Measurements from ENCODE around the gene ABCC9.
"Not testable (repeated sequence)": the region's sequence is repeated elsewhere in the genome, so short reads cannot be mapped to it uniquely, and the experiment has no call there.

ABCC9 gene

DNA sequence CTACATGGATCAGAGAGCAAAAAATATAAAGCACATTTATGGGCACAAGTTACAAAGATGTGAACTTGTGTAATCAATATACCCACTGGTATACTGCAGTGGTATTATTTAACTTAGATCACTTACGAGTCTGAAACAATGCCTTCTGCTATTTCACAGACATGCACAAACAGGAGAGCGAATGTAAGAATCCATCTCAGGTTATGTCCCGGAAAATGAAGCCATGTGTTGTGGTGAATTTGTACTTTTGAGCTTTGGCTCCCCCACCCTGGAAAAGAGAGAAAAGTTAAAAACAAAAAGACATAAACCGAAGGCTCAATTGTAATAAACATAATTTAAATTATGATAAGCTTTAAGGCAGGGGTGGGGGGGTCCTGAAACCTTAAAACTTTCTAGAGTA lies 7.6 kb downstream of the ABCC9 start:
- DNase-seq (ENCODE audit: low read depth), result no peak

DNA sequence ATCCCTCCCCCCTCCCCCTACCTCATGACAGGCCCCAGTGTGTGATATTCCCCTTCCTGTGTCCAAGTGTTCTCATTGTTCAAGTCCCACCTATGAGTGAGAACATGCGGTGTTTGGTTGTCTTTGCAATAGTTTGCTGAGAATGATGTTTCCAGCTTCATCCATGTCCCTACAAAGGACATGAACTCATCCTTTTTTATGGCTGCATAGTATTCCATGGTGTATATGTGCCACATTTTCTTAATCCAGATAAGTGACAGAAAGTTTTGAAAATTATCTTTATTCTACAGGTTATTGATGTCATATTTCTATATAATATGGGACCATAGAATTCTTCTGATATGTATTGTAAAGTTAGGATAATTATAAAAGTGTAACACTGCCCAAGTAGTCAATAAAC lies 11.3 kb downstream of the ABCC9 start:
- DNase-seq (ENCODE audit: low read depth), result not testable (repeated sequence)

DNA sequence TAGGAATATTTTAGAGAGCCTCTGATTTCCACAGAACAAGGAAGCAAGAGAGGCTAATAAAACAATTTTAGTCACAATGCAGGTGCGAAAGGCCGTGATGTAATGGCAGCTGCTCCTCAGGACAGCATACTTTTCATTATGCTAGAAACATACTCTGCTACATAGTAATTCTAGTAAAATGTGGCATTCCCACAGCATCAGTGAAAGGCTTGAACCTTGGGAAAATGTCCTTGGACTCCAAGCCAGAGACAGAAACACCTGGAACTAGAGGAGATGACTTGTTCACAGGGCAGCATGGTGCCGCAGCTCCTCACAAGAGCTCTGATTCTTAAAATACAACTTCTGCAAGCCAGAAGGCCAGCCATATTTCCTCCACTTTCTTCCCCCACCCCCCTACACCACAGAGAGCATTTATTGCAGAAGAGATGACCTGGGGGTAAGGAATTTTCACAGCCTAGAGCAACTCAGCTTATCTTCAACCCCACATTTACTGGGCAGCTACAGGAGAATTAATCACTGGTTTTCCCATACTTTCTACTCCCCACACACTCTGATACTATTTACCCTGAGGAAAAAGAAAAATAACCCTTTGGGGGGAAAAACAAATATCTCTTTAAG lies 15.8 kb downstream of the ABCC9 start:
- DNase-seq (ENCODE audit: low read depth), result no peak

DNA sequence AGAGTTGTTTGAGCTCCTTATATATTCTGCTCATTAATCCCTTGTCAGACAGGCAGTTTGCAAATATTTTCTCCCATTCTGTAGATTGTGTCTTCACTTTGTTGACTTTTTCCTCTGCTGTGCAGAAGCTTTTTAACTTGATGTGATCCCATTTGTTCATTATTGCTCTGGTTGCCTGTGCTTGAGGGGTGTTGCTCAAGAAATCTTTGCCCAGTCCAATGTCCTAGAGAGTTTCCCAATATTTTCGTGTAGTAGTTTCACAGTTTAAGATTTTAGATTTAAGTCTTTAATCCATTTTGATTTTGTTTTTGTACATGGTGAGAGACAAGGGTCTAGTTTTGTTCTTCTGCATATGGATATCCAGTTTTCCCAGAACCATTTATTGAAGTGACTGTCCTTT lies 19.8 kb downstream of the ABCC9 start:
- DNase-seq (ENCODE audit: low read depth), result no peak

DNA sequence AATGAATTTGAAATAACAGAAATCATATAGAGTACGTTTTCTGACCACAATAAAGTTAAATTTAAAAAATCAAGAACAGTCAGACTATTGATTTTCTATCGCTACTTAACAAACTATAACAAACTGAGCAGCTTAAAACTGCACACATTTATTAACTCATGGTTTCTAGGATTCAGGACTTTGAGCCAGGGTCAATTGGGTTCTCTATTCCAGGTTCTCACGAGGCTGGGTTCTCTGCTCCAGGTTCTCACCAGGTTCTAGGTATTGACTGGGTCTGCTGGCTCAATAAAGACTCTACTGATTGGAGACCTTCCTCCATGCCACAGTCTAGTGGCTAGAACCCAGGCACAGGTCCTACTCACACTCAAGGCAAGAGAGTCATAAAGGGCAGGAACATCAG lies 22.8 kb downstream of the ABCC9 start:
- DNase-seq (ENCODE audit: low read depth), result no peak

DNA sequence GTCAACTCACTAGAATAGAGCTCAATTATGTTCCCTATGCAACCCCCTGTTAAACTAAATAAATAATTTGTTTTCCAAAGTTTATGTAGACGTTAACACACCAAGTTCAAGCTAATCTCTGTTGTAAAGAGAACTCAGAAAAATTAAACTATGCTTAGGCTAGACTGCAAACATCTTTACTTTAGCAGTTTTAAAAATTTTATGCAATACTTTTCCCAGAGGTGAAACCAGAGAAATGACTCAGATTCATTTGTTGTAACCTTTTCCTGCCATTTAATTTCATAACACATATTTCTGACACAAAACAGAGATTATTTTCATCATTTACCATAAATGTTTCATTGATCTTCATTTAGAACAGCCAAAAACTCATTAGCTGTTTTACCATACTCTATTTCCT lies 27.4 kb downstream of the ABCC9 start:
- no peak for DNase-seq (ENCODE audit: low read depth)

DNA sequence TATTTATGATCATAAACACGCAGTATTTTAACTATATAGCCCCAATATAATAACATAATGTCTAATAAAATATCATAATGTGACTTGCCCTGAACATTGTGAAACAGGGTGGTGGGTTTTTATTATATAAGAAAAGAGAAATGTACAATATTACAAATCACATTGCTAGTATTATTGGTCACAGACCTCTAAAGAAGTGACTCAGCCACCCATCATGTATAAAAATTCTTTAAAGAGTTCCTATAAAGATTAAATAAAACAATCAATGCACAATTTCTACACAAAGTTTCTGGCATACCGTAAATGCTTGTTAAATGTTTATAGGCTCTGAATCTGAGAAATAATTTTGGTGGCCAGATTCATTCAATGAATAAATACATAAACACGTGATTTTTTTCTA lies 28.9 kb downstream of the ABCC9 start:
- no peak for DNase-seq (ENCODE audit: low read depth)

DNA sequence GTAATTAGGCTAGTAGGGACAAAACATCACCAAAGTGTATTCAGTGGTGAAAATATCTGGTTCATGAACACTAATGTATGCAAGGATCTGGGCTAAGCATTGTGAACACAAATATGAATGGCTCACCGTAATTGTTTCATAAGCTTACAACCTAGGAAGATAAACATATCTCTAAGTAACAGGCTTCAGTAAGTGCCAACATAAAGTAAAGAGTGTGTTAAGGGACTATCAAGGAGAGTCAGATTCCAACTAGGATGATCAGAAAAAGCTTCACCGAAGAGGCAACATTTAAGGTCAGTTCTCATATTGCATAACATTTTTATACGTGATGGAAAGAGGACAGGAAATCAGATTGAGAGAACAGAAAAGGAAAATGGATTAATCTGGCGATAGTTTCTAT lies 29.4 kb downstream of the ABCC9 start:
- DNase-seq (ENCODE audit: low read depth), result no peak

DNA sequence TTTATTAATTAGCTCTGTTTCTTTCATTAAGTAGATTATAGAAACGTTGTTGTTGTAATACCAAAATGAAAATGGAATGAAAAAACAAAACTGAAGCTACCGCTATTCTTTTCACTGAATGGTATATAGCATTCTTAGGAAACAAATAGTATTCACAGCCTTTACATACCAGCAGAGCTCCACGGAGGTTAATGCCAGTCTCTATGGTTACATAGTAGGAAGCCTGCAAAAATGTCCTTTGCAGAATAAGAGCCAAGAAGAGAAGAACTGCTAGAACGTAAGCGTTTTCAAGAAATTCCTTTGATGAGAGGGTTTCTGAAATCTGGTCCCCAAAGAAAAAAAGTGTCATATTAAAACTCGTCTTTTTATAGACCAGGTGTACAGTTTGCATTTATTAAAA lies 30.6 kb downstream of the ABCC9 start:
- DNase-seq (ENCODE audit: low read depth), result no peak

DNA sequence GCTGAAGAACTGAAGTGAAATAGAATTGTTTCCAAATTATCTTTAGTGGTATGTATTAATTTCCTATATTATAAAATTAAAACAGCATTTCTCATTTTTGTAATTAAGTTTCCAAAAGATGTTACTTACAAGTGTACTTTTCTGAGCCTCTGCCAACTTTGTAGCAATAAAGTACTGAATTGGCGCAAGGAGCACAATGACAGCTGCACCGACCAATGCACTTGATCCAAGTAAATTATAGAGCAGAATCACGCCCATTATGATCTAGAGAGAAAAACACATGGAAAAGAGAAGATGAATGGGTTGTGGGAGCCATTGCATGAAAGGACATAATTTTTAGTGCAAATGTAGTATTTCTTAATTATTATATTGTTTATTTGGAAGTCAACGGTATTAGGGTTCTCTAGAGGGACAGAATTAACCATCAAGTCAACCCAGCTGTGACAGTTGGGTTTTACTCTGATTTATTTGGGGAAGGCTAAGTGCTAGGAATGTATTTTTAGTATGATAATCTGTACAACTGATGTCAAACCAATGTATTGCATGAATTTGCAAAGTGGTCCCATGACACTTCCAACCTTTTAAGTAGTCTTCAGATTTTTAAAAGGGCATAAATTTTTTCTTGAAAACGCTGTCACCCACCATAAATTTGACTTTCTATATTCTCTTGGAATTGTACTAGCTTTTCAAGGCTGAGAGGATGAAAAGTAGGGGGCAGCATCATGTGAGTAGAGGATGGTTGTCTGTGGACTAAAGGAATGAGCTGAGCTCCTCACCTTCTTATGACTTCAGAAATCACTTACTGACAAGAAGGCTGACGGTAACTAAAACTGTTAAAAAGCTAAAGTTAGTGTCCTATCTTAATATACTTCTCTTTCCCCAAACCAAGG lies 33.0 kb downstream of the ABCC9 start:
- no peak for DNase-seq (ENCODE audit: low read depth)

DNA sequence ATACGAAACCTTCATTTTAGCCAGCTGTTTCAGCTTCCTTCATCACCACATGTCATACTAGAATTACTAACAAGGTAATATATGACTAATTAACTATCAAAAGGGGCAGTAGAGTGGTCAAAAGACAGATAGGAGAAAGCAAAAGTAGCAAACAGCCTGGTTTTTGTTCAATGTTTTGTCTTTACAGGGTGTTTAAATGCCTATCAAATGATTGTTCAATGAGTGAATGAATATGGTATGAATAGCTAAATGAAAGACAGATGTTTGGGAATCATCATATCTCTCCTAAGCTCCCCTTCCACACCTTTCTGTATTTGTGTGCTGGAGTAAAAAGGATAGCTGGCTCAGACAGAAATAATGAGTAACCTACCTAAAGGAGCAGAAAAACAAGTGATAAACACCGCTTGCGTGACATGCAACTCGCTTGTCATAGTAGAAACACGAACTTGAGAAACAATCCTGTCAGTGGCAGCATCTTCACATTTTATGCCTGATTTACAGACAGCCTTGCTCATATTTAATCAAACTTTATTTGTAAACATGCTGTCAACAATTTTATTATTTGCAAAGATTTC lies 34.2 kb downstream of the ABCC9 start:
- DNase-seq (ENCODE audit: low read depth), result no peak

DNA sequence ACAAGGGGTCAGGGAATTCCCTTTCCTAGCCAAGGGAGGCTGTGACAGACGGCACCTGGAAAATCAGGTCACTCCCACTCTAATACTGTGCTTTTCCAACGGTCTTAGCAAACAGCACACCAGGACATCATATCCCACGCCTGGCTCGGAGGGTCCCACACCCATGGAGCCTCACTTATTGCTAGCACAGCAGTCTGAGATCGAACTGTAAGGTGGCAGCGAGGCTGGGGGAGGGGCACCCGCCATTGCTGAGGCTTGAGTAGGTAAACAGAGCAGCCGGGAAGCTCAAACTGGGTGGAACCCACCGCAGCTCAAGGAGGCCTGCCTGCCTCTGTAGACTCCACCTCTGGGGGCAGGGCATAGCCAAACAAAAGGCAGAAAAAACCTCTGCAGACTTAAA lies 41.7 kb downstream of the ABCC9 start:
- DNase-seq (ENCODE audit: low read depth), result not testable (repeated sequence)

DNA sequence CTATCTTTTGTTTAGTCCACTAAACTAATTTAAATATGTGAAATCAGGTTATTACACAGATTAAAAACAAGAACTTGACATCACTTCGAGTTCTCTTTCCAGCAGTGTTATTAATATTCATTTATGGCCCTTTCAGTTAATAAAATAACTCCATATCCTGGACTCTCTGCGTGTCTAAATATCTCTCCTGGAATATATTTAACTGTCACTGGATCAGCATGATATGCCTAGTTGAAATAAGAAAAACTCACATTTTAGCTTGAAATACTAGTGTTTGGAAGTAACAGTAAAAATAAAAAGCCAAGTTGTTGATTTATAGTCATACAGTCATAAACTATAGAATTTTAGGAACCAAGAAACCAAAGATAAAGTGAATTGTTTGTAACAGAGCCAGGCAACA lies 45.6 kb downstream of the ABCC9 start:
- DNase-seq (ENCODE audit: low read depth), result no peak

DNA sequence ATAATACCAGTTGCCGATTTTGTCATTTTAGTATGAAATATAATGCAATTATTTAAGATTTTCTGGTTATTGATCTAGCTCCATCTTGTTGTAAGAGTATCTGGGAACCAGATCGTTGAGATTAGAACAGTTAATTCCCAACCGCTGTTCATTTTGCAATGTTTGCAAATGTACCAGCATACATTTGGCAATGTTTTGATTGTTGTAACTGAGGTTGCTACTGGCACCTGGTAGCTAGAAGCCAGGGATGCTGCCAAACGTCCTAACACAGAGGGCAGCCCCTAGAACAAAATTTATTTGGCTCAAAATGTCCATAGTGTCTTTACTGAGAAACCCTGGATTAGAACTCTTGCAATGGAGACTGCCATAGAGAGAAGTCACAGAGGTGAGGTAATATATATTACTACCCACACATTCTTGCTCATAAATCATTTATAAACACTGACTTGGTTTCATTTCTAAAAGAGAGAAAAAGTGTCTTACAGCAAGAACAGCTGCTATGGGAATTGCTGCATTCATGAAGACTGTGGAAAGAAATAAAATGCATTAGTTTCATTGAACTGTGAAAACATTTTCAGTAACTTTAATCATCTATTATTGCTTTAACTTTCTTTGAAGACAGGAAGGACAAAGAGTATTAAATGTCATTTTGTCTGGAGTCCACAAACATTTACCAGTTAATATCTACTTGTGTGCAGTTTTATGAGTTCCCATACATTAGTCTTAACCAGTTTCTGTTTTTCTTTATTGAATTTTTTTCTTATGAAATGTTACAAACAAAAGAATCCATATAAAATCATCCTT lies 46.2 kb downstream of the ABCC9 start:
- DNase-seq (ENCODE audit: low read depth), result no peak

DNA sequence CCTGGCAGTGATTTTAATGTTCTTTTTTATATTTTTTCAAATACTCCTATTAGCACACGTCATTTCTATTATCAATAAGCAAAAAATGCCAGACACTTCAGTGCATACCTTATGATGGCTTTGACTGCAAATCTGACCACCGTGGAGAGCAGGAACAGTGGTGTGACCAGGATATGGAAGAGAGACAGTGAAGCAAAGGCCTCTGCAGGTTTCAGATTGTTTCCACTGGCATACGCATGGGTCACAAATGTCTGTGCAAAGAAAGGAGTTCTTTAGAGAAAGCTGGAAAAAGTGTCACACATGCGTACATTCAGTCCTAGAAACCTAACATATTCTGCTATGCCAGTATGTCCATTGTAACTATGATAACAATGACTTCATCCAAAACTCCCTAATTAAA lies 47.3 kb downstream of the ABCC9 start:
- DNase-seq (ENCODE audit: low read depth), result no peak

DNA sequence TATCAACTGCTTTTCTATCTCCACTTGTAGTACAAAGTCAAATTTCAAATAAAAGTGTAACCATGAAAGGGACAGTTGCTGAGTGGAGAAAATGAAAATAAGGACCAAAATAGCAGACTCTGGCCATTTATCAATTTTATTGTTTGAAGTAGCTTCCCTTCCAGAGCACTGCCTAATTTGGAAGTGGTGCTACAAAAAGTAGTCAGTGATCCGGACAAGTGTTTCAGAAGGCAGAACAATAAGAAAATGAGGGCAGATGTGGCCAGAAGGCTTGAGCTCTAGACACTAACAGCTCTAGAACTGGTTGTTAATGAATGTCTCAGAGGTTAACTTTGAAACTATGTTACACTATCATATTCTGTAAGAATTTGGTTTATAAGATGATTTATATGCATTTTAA lies 48.9 kb downstream of the ABCC9 start:
- no peak for DNase-seq (ENCODE audit: low read depth)

DNA sequence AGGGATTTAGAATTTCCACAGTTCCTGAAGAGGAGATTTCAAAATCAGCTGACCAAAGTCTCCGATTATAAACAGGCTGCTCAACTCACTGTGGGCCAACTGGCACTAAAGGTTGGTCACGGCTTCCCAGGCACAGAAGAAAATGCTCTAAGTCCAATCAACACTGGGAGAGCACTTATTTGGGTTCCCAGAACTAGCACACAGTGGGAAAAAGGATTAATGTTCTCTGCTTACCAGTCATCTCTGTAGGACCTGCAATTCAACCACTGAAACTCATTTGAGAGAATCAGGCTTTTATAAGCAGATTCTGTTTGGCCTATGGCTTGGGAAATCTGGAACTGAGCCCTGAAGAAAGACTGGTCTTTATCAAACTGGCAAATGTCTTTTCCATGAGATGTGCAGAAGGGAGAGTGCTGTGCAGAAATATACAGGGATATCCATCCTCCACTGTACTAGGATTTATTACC lies 49.4 kb downstream of the ABCC9 start:
- no peak for DNase-seq (ENCODE audit: low read depth)

DNA sequence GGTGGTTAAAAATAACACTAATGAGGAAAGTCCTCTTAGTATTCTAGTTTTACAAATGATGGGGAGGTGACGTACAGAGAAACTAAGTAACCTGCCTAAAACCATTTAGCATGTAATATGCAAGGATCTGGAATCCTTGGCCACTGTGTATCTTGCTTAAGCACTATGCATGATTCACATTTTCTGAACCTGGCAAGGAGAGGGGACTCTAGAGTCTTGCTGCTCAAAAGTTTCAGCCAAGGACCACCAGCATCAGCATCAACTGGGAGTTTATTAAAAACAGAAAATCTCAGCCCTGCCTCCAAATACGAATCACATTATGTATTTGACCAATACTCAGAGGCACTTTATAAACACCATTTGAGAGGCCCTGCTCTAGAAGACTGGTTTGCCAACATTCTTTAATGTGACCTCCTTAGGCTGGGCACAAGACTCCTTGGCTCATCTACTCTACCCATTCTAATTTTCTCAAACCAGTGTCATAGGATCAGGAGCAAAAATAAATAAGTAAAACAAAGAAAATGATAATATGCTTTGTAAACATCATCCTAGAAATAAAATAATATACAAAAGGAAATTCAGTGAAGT lies 52.9 kb downstream of the ABCC9 start:
- no peak for DNase-seq (ENCODE audit: low read depth)

DNA sequence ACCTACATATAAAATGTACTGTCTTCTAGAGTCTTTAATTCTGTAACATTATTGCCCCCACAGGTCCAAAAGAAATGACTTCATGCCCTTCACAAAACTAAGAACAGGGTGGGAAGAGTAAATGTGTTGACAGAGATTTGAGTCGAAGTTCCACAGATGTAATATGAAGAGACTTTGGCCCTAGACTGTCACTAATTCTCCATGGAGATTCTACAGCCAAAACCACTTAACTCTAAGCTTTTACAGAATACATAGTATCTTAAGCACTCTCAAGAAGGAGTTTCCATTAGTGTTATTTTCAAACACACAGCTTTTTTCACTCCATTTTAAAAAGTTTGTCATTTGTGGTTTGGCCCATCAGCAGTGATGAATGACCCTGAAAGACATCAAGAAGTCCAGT lies 56.3 kb downstream of the ABCC9 start:
- DNase-seq (ENCODE audit: low read depth), result no peak

DNA sequence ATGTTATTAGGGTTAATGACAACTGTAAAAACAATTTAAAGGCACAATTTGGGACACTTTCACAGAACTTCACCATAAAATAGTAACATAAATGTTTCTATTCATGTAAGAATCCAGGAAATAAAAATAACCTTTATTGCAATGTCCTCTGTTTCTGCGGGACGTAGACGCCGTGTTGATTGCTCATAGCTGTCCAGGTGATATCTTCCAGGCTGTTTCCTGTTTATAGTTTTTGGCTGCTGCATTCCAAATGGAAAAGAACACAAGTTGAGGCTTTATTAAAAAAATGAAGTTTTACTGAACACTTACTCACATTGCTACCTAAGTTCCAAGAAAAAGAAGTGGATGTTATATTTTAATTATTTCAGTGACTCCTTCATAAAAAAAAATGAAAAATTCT lies 58.6 kb downstream of the ABCC9 start:
- no peak for DNase-seq (ENCODE audit: low read depth)

DNA sequence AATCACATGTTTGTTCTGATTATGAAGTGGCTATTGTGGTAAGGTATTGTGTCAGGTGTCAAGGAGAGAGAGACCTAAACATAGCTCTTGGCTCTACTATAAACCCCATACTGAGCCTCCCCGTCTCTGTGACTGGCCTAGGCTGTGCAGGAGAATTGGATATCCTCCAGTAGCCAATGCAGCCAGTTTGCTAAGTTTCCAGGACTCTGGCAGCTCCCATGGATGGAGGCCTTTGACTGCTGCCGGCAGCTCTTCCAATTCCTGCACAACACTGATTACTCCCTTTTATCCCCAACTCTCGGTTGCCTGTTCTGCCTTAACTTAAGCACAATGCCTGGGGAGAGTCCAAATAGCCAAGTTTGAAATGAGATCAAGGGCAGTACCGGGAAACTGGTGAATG lies 59.3 kb downstream of the ABCC9 start:
- no peak for DNase-seq (ENCODE audit: low read depth)

DNA sequence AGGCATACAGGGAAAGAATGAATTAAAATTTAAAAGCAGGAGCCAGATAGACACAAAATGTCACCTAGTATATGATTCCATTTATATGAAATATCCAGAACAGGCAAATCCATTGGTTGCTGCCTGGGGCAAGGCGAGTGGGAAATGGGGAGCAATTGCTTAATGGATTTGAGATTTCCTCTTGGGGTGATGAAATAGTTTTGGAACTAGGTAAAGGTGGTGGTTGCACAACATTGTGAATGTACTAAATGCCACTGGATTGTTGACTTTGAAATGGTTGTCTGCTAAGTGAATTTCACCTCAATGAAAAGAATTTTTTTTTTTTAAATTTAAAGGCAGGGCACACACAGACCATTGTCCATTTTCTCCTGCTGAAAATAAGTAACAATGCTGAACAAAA lies 61.9 kb downstream of the ABCC9 start:
- DNase-seq (ENCODE audit: low read depth), result no peak
